DND-41 (cell line): Measurements from ENCODE around the gene SERTAD1.

ENCODE experiments used
- CTCF ChIP-seq: IDR thresholded peaks from 2 replicates; pipeline ENCODE4 v1.5.1; 2012; ENCODE audit warnings: borderline replicate concordance, low read length, moderate library complexity, mild to moderate bottlenecking; ENCODE audit not compliant: poor library complexity, severe bottlenecking; ENCODE audit errors: extremely low read depth
- EZH2 ChIP-seq: IDR thresholded peaks from 3 replicates; pipeline ENCODE4 v1.6.1; 2012; ENCODE audit warnings: borderline replicate concordance, low read depth, mild to moderate bottlenecking, moderate library complexity, low read length, inconsistent platforms; ENCODE audit not compliant: severe bottlenecking

GRCh38 chr19:40466219-40466984 is 40.6 kb upstream of the SERTAD1 start:
- TF ChIP-seq EZH2: no peak
- no peak for TF ChIP-seq CTCF
